Stomach (tissue), 4 donors: Measurements from ENCODE around the gene IL17A.

Experiments used
- CTCF ChIP-seq, 7 experiments: fragments of 450-650 bp in 4 of 7; fragments of 200-600 bp in 3 of 7; sonication (generic) in 3 of 7; IDR thresholded peaks; one replicate each; pipeline ENCODE4 v1.5.1; 2016 to 2019; ENCODE audit warnings: antibody characterized with exemption in 7 of 7, control low read depth in 2 of 7, mild to moderate bottlenecking in 1 of 7
- EP300 ChIP-seq: sonication (generic); formaldehyde crosslinking; IDR thresholded peaks from one replicate; pipeline ENCODE4 v1.6.1; 2017; ENCODE audit warnings: antibody characterized with exemption
- POLR2AphosphoS5 ChIP-seq, 3 donors: sonication (generic); formaldehyde crosslinking; IDR thresholded peaks; one replicate each; pipeline ENCODE4 v1.6.1; 2016; ENCODE audit warnings: antibody characterized with exemption in 3 of 3

GRCh38 chr6:52141596-52141995 lies 44.6 kb upstream of the IL17A start:
- TF ChIP-seq POLR2AphosphoS5 (IDR thresholded peaks at IDR 0.05) (no peak), EP300 (no peak), CTCF (IDR thresholded peaks at IDR 0.05) (no peak)
